Cardiac muscle cell (in vitro differentiated cells and primary cell): ENCODE results near the gene RAMAC. TPM values are rescaled to one million over a fixed set of nuclear protein-coding genes. Genes with fewer than 3 reads are reported as not detected.

Experiments used
- DNase-seq, 2 donors: peaks; one replicate each; pipeline versions ENCODE4 v3.0.0 to v3.0.0-alpha.2; 2010 to 2017; ENCODE audit warnings: low read depth in 1 of 2, low spot score in 1 of 2
- H3K27ac ChIP-seq: fragments of 200-600 bp; sonication (generic); 2 replicates; pipeline ENCODE4 v1.5.1; 2016
- H3K27me3 ChIP-seq: fragments of 200-600 bp; sonication (generic); 2 replicates; pipeline ENCODE4 v1.6.0; 2016; ENCODE audit warnings: control low read depth
- H3K36me3 ChIP-seq: fragments of 200-600 bp; sonication (generic); 2 replicates; pipeline ENCODE4 v1.5.1; 2016; ENCODE audit warnings: control low read depth
- H3K4me1 ChIP-seq: fragments of 200-600 bp; sonication (generic); 2 replicates; pipeline ENCODE4 v1.8.1; 2017; ENCODE audit warnings: low read depth, mild to moderate bottlenecking, mixed run types
- H3K4me3 ChIP-seq: fragments of 200-600 bp; sonication (generic); 2 replicates; pipeline ENCODE4 v1.5.1; 2016; ENCODE audit warnings: mild to moderate bottlenecking
- H3K9me3 ChIP-seq: fragments of 200-600 bp; sonication (generic); 2 replicates; pipeline ENCODE4 v1.5.1; 2017; ENCODE audit warnings: low read depth, mild to moderate bottlenecking, control low read depth
- polyA plus RNA-seq: library from polyadenylated mRNA; unstranded; fragments of >200 nt; fragmentation: Nextera tagmentation; extraction: Ambion mirVana; gene quantifications from 2 replicates; pipeline ENCODE4 v1.2.1, GENCODE V29; 2016
- total RNA-seq: library from RNA; depleted of rRNA; stranded (reverse); fragments of >200 nt; gene quantifications from 2 replicates; pipeline ENCODE4 v1.2.3, GENCODE V29; 2016
- TF ChIP-seq, protein P1 (sequence below): IDR thresholded peaks from 2 replicates; pipeline ENCODE4 v1.5.1; 2012; ENCODE audit warnings: low read depth, mild to moderate bottlenecking, low read length

Gene RAMAC
- total and polyA plus RNA-seq, 2 experiments from 2014 or later = 37.3 to 91.1 TPM

- no peaks in the 10 kb centered on the region for H3K27me3 ChIP-seq
- no peak overlapping the region for H3K27ac ChIP-seq
- DNase-seq = no peak
- TF ChIP-seq, protein P1, sequence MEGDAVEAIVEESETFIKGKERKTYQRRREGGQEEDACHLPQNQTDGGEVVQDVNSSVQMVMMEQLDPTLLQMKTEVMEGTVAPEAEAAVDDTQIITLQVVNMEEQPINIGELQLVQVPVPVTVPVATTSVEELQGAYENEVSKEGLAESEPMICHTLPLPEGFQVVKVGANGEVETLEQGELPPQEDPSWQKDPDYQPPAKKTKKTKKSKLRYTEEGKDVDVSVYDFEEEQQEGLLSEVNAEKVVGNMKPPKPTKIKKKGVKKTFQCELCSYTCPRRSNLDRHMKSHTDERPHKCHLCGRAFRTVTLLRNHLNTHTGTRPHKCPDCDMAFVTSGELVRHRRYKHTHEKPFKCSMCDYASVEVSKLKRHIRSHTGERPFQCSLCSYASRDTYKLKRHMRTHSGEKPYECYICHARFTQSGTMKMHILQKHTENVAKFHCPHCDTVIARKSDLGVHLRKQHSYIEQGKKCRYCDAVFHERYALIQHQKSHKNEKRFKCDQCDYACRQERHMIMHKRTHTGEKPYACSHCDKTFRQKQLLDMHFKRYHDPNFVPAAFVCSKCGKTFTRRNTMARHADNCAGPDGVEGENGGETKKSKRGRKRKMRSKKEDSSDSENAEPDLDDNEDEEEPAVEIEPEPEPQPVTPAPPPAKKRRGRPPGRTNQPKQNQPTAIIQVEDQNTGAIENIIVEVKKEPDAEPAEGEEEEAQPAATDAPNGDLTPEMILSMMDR = no peak
- no peaks in the 10 kb centered on the region for H3K36me3 ChIP-seq
- H3K4me1 ChIP-seq = no peaks in the 10 kb centered on the region
- H3K9me3 ChIP-seq = no peaks in the 10 kb centered on the region
- H3K4me3 ChIP-seq = no peak overlapping the region
Measured at GRCh38 chr15:82960766-82961165, 25.2 kb upstream of the RAMAC start.

DNA sequence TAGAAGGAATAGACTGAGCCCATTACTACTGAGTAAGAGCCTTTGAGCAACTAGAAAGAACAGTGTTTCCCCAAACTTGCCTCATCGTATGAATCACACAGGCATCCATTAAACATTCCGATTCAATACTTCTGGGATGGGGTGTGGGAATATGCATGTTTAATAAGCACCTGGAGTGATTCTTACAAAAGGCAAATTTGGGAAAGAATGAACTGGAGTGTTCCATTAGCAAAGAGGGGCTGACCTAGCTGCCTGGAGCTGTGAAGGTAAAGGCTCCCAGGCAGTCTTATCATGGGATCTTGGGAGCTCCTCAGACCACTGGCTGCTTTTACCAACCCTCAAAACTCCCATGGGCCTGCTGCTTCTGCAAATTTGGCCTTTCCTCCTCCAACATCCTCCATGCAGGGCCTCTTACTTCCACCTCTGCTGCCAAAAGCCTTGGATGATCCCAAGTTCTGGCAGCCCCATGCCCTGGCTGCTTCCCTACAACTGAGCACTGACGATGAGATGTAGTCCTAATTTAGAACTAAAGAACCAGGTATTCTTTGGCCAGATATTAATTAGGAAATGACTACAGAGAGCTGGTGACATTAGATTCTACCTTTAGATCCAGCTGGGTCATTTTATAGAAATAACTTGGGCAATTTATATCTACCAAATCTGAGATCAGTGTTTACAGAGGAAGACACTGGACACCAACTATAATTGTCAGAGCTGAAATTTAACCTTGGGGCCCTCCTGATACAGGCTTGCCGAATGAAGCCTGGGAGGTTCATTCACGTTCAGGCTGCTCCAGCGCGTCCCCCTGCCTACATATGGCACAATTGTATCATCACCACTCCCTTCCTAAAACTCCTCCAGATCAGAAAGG lies 22.3 kb upstream of the RAMAC start:
- Histone ChIP-seq H3K27ac (no peak overlapping the region), H3K4me1 (no peaks in the 10 kb centered on the region), H3K36me3 (no peaks in the 10 kb centered on the region), H3K27me3 (no peaks in the 10 kb centered on the region), H3K9me3 (no peaks in the 10 kb centered on the region), H3K4me3 (no peak overlapping the region)
- DNase-seq = no peak
- TF ChIP-seq, protein P1 = no peak

- no peak for DNase-seq
- Histone ChIP-seq H3K27ac (no peak overlapping the region), H3K4me3 (no peak overlapping the region), H3K9me3 (no peaks in the 10 kb centered on the region), H3K36me3 (no peaks in the 10 kb centered on the region), H3K27me3 (no peaks in the 10 kb centered on the region), H3K4me1 (peaks cover 4% of the 10 kb centered on the region)
- TF ChIP-seq, protein P1 = no peak
Measured at GRCh38 chr15:82964890-82965289, 21.1 kb upstream of the RAMAC start.

GRCh38 chr15:82966671-82967071 lies 19.3 kb upstream of the RAMAC start:
- no peaks in the 10 kb centered on the region for H3K36me3 ChIP-seq
- H3K4me3 ChIP-seq = no peak overlapping the region
- no peaks in the 10 kb centered on the region for H3K9me3 ChIP-seq
- H3K27ac ChIP-seq = no peak overlapping the region
- H3K27me3 ChIP-seq = no peaks in the 10 kb centered on the region
- TF ChIP-seq, protein P1 = no peak
- H3K4me1 ChIP-seq = peaks cover 21% of the 10 kb centered on the region
- no peak for DNase-seq

GRCh38 chr15:82968066-82968465 lies 17.9 kb upstream of the RAMAC start:
- no peak overlapping the region for H3K4me3 ChIP-seq
- TF ChIP-seq, protein P1 = no peak
- no peaks in the 10 kb centered on the region for H3K36me3 ChIP-seq
- peak in 1 of 2 donors; percentile 77 for DNase-seq
- H3K4me1 ChIP-seq = peaks cover 22% of the 10 kb centered on the region
- no peaks in the 10 kb centered on the region for H3K9me3 ChIP-seq
- no peak overlapping the region for H3K27ac ChIP-seq
- H3K27me3 ChIP-seq = no peaks in the 10 kb centered on the region
